ENCODE measurements around the gene TPM2.

Gene TPM2

DNA sequence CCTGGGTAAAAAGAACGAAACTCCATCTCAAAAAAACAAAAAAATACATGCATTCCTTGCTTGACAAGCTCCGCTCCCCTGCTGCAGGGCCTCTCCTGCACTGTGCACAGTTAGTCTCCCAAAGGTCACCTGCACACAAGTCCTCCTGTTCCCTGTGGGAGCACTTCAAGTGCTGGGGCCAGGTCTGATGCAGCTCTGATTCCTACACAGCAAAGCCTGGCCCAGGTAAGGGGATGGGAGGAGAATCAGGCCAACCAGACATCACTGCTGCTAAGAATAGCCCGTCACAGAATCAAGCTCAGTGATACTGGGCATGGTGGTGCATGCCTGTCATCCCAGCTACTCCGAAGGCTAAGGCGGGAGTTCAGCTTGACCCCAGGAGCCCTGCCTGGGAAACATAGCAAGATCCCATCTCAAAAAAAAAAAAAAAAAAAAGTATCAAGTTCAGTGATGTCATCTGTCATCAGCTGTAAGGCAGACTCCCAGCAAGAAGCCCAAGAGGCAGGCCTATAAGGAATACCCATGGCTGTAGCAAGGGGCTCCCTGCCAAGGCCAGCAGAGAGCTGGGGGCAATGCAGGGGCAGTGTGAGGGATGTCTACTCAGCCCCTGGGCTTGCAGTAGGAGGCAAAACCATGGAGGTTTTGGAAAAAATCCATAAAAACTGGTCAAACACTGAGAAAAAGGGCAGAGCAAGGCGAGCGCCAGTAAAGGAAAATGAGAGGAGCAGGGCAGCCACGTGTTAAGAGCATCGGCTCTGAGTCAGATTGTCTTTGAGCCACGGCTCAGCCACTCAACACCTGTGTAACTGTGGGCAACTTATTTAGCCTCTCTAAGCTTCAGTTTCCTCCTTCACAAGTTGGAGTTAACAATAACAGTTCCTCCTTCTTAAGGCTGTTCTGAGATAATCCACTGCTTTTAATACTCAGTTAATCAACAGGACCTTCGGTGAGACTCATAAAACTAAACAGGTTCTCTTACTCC lies 3.2 kb downstream of the TPM2 start:
- no peak for DNase-seq (ENCODE audit: low read depth in 1 of 2, low spot score in 1 of 2)
- TF ChIP-seq JUND (IDR thresholded peaks at IDR 0.05; ENCODE audit: low read depth): no peak
- in situ Hi-C loops (cut with HindIII; ENCODE audit: low pct_unique_long_range_greater_than_20kb, low sequenced_read_pairs): no loop called here

- no peak for DNase-seq (ENCODE audit: low read depth in 1 of 2, low spot score in 1 of 2)
- in situ Hi-C loops (cut with HindIII; ENCODE audit: low pct_unique_long_range_greater_than_20kb, low sequenced_read_pairs): no loop called here
- no peak for TF ChIP-seq JUND (IDR thresholded peaks at IDR 0.05; ENCODE audit: low read depth)
Measured at GRCh38 chr9:35685506-35685905, 4.2 kb downstream of the TPM2 start.

DNA sequence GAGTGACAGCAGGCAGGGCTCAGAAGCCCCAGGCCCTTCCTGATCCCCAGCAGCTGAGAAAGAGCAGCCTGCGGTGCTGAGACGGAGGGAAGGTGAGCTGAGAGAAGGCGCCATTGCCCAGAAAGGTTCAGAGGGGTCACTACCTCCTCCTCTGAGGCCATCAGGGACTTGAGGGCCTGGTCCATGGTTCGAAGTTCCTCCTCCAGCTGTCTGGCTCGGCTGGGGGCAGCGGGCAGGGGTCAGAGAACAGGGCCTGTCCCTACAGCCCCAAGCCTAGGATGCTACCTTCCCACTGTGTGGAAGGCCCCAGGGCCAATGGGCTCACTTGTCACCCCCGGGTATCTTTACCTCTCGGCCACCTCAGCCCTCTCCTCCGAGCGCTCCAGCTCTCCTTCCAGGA lies 4.8 kb downstream of the TPM2 start:
- in situ Hi-C loops (cut with HindIII; ENCODE audit: low pct_unique_long_range_greater_than_20kb, low sequenced_read_pairs): no loop called here
- TF ChIP-seq JUND (IDR thresholded peaks at IDR 0.05; ENCODE audit: low read depth): no peak
- DNase-seq (ENCODE audit: low read depth in 1 of 2, low spot score in 1 of 2): no peak

DNA sequence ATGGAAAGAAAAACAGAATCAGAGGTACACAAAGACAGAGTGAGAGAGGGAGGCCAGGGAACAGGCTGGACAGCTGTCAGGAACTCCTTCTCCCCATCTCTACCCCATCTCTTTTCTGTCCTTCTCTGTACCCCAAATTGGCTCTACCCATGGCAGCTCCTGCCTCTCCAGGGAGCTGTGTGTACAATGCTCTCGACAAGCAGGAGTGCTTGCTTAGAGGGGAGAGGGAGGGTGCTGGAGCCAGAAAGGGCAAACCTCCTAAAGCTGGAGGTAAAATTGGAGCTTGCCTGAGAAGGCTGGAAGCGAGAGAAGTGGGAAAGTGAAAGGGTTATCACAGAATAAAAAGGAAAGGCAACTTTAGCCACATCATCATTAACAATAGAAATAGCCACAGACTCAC lies 6.4 kb downstream of the TPM2 start:
- in situ Hi-C loops (cut with HindIII; ENCODE audit: low pct_unique_long_range_greater_than_20kb, low sequenced_read_pairs): no loop called here
- TF ChIP-seq JUND (IDR thresholded peaks at IDR 0.05; ENCODE audit: low read depth): no peak

DNA sequence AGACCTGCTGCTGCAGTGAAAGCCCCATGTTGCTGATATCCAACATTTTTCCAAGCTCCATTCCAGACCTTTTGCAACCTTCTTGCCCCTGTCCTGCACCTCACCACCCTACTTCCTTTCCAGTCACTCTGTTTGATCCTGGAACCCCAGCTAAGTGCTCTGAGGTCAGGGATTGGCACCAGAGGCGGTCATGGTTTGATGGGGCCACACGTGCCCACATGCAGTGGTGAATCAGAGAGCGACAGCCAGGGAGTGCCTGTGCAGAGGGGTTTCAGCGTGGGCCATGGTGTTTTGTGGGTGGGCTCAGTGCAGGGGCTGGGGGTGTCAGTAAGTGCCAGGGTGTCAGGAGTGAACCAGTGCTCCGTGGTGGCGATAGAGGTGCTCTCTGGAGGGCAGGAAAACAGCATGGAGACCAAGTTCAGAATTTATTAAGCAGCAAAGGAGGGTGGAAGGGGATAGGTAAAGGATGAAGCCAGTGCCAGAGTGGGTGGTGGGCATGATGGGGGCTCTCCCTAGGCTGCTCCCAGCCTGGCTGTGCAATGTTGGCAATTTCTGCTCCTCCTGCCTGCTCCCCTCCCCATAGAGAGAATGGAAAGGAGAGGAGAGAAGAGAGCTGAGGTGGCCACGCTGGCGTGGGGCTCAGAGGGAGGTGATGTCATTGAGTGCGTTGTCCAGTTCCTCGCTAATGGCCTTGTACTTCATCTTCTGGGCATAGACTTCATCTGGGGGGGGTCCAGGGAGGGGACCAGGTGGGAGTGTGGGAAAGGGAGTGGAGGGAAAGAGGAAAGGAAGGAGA lies 7.0 kb downstream of the TPM2 start:
- in situ Hi-C loops (cut with HindIII; ENCODE audit: low pct_unique_long_range_greater_than_20kb, low sequenced_read_pairs): no loop called here
- DNase-seq (ENCODE audit: low read depth in 1 of 2, low spot score in 1 of 2): no peak

More for the DNA sequence above, 6.4 kb downstream of the TPM2 start:
- no peak for DNase-seq (ENCODE audit: low read depth in 1 of 2, low spot score in 1 of 2)

GRCh38 chr9:35682051-35682450 lies 7.7 kb downstream of the TPM2 start:
- TF ChIP-seq JUND (IDR thresholded peaks at IDR 0.05; ENCODE audit: low read depth): no peak
- in situ Hi-C loops (cut with HindIII; ENCODE audit: low pct_unique_long_range_greater_than_20kb, low sequenced_read_pairs): no loop called here
- DNase-seq (ENCODE audit: low read depth in 1 of 2, low spot score in 1 of 2): no peak

More for the DNA sequence above, 7.0 kb downstream of the TPM2 start:
- no peak for TF ChIP-seq JUND (IDR thresholded peaks at IDR 0.05; ENCODE audit: low read depth)

DNA sequence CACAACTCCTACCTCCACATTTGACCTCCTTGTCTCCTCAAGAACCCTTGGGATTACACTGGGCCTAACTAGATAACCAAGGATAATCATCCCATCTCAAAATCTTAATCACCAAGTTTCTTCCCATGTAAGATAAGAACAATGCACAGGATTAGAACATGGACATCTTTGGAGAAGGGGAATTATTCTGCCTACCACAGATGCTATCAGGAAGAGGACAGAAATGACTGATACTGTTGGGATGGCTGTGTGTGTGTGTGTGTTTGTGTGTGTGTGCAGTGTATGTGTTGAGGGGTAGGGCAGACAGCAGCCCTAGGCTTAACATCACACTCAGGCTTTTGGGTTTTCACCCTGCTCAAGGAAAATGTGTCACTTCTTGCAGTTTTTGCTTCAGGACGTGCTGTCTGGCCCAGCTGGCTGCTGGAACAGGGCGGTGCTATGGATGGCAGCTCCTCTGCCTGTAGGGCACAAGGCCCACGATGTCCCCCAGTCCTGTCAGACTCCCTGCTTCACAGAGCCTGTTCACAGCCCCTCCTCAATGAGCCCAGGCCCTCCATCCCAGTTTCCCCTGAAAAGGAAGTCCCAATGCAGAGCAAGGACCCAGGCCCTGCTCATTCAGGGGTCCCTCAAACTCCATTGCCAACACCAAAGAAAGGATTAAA lies 8.3 kb downstream of the TPM2 start:
- TF ChIP-seq JUND (IDR thresholded peaks at IDR 0.05; ENCODE audit: low read depth): no peak
- no peak for DNase-seq (ENCODE audit: low read depth in 1 of 2, low spot score in 1 of 2)
- in situ Hi-C loops (cut with HindIII; ENCODE audit: low pct_unique_long_range_greater_than_20kb, low sequenced_read_pairs): no loop called here

DNA sequence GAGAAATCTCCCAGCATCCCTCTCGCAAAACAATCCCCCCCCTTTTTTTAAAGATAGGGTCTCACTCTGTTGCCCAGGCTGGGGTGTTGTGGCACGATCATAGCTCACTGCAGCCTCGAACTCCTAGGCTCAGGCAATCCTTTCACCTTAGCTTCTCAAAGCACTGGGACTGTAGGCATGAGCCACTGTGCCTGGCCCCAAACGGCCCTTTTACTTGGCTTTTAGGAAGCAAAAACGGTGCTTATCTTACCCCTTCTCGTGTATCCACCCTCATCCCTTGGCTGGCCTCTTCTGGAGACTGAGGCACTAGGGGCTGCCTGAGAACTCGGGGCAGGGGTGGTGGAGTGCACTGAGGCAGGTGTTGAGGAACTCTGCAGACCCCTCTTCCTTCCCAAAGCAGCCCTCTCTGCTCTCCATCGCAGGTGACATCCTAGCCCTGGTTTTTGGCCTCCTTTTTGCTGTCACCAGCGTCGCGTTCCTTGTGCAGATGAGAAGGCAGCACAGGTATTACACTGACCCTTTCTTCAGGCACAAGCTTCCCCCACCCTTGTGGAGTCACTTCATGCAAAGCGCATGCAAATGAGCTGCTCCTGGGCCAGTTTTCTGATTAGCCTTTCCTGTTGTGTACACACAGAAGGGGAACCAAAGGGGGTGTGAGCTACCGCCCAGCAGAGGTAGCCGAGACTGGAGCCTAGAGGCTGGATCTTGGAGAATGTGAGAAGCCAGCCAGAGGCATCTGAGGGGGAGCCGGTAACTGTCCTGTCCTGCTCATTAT lies 9.2 kb downstream of the TPM2 start:
- in situ Hi-C loops (cut with HindIII; ENCODE audit: low pct_unique_long_range_greater_than_20kb, low sequenced_read_pairs): no loop called here
- no peak for TF ChIP-seq JUND (IDR thresholded peaks at IDR 0.05; ENCODE audit: low read depth)

GRCh38 chr9:35679766-35680330 lies 9.9 kb downstream of the TPM2 start:
- DNase-seq (ENCODE audit: low read depth in 1 of 2, low spot score in 1 of 2): no peak
- in situ Hi-C loops (cut with HindIII; ENCODE audit: low pct_unique_long_range_greater_than_20kb, low sequenced_read_pairs): no loop called here
- TF ChIP-seq JUND (IDR thresholded peaks at IDR 0.05; ENCODE audit: low read depth): no peak

More for the DNA sequence above, 9.2 kb downstream of the TPM2 start:
- DNase-seq (ENCODE audit: low read depth in 1 of 2, low spot score in 1 of 2): no peak

DNA sequence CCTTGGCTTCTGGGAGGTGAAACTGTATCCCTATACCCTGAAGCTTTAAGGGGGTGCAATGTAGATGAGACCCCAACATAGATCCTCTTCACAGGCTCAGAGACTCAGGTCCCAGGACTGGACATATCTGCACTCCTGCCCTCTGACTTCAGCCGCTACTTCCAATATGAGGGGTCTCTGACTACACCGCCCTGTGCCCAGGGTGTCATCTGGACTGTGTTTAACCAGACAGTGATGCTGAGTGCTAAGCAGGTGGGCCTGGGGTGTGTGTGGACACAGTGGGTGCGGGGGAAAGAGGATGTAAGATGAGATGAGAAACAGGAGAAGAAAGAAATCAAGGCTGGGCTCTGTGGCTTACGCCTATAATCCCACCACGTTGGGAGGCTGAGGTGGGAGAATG lies 10.6 kb downstream of the TPM2 start:
- no peak for TF ChIP-seq JUND (IDR thresholded peaks at IDR 0.05; ENCODE audit: low read depth)
- in situ Hi-C loops (cut with HindIII; ENCODE audit: low pct_unique_long_range_greater_than_20kb, low sequenced_read_pairs): no loop called here
- DNase-seq (ENCODE audit: low read depth in 1 of 2, low spot score in 1 of 2): no peak

- TF ChIP-seq JUND (IDR thresholded peaks at IDR 0.05; ENCODE audit: low read depth): no peak
- in situ Hi-C loops (cut with HindIII; ENCODE audit: low pct_unique_long_range_greater_than_20kb, low sequenced_read_pairs): no loop called here
- no peak for DNase-seq (ENCODE audit: low read depth in 1 of 2, low spot score in 1 of 2)
Measured at GRCh38 chr9:35675732-35676392, 13.9 kb downstream of the TPM2 start.

Data from T47D (cell line).